ENCODE measurements around the gene GCFC2.
"Not testable (repeated sequence)": the region's sequence is repeated elsewhere in the genome, so short reads cannot be mapped to it uniquely, and the experiment has no call there.

The GCFC2 gene

DNA sequence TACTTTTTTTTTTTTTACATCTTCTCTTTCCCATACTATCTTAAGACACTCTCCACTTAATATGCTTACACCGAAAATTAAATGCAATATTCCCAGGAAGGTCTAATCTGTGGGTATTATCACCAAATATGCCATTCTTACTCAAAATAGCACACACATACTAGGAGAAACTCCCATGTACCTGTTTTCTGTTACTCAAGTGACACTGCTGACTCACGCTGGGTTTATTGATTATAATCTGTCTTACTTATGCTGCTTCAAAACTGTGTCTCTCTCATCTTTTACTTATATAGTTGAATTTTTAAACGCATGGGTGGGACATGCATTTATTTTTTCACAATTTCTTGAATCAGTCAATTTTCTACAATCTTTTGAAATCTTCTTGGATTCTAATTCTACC is 34.3 kb downstream of the GCFC2 start:
- Histone ChIP-seq H3K4me3 (ENCODE audit: low read depth, low read length) (no peak overlapping the region), H3K27me3 (ENCODE audit: control insufficient read depth, insufficient read depth, low read length) (no peaks in the 10 kb centered on the region), H3K4me1 (ENCODE audit: control insufficient read depth, insufficient read depth, low read length) (no peaks in the 10 kb centered on the region), H3K9ac (ENCODE audit: low read depth, low read length) (no peak overlapping the region), H3K9me3 (ENCODE audit: control insufficient read depth, insufficient read depth, low read length) (no peaks in the 10 kb centered on the region), H3K36me3 (ENCODE audit: control insufficient read depth, insufficient read depth, low read length) (no peaks in the 10 kb centered on the region)

GRCh38 chr2:75675908-75676307 is 34.8 kb downstream of the GCFC2 start:
- H3K9me3 ChIP-seq (ENCODE audit: control insufficient read depth, insufficient read depth, low read length): no peaks in the 10 kb centered on the region
- H3K27me3 ChIP-seq (ENCODE audit: control insufficient read depth, insufficient read depth, low read length): no peaks in the 10 kb centered on the region
- H3K4me3 ChIP-seq (ENCODE audit: low read depth, low read length): no peak overlapping the region
- H3K4me1 ChIP-seq (ENCODE audit: control insufficient read depth, insufficient read depth, low read length): no peaks in the 10 kb centered on the region
- H3K9ac ChIP-seq (ENCODE audit: low read depth, low read length): no peak overlapping the region
- no peaks in the 10 kb centered on the region for H3K36me3 ChIP-seq (ENCODE audit: control insufficient read depth, insufficient read depth, low read length)

- H3K36me3 ChIP-seq (ENCODE audit: control insufficient read depth, insufficient read depth, low read length); H3K9ac ChIP-seq (ENCODE audit: low read depth, low read length); H3K4me1 ChIP-seq (ENCODE audit: control insufficient read depth, insufficient read depth, low read length); H3K9me3 ChIP-seq (ENCODE audit: control insufficient read depth, insufficient read depth, low read length); H3K4me3 ChIP-seq (ENCODE audit: low read depth, low read length); H3K27me3 ChIP-seq (ENCODE audit: control insufficient read depth, insufficient read depth, low read length): not testable (repeated sequence)
Measured at GRCh38 chr2:75675423-75675822, 35.3 kb downstream of the GCFC2 start.

DNA sequence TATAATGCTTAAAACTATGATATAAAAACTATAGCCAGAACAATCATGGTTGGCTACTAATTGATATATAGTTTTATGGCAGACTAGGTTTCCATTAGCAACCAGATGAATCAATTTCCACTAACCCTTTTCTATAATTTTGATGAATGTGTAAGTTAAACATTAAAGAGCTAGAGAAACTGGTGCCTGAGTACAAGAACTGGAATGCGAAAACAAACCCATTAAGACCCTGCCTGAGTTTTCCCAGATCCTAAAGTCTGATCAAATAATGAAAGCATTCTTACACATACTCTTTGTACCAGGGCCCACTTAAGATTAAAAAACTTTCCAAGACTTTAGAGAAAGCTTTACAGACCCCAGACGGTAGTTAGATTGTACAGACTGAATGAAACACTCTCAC is 42.8 kb downstream of the GCFC2 start:
- H3K9me3 ChIP-seq (ENCODE audit: control insufficient read depth, insufficient read depth, low read length): no peaks in the 10 kb centered on the region
- H3K36me3 ChIP-seq (ENCODE audit: control insufficient read depth, insufficient read depth, low read length): no peaks in the 10 kb centered on the region

DNA sequence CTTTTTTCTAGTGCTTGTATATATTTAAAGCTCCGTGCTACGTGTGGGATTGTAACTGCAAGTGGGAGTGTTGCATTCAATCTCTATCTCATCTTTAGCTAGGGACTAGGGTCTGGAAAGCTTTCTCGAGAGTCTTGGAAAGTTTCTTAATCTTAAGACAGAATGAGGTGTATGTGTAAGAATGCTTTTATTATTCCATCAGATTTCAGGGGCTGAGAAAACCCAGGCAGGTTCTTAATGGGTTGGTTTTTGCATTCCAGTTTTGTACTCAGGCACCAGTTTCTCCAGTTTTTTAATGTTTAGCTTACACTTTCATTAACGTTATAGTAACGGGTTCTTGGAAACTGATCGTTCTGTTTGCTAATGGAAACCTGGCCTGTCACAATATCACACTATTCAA is 43.8 kb downstream of the GCFC2 start:
- no peaks in the 10 kb centered on the region for H3K36me3 ChIP-seq (ENCODE audit: control insufficient read depth, insufficient read depth, low read length)
- H3K4me3 ChIP-seq (ENCODE audit: low read depth, low read length): no peak overlapping the region
- no peak overlapping the region for H3K9ac ChIP-seq (ENCODE audit: low read depth, low read length)
- H3K4me1 ChIP-seq (ENCODE audit: control insufficient read depth, insufficient read depth, low read length): peaks cover 10% of the 10 kb centered on the region
- no peaks in the 10 kb centered on the region for H3K27me3 ChIP-seq (ENCODE audit: control insufficient read depth, insufficient read depth, low read length)
- H3K9me3 ChIP-seq (ENCODE audit: control insufficient read depth, insufficient read depth, low read length): no peaks in the 10 kb centered on the region

More for the DNA sequence above, 42.8 kb downstream of the GCFC2 start:
- Histone ChIP-seq H3K27me3 (ENCODE audit: control insufficient read depth, insufficient read depth, low read length) (no peaks in the 10 kb centered on the region), H3K4me1 (ENCODE audit: control insufficient read depth, insufficient read depth, low read length) (peaks cover 10% of the 10 kb centered on the region), H3K4me3 (ENCODE audit: low read depth, low read length) (no peak overlapping the region), H3K9ac (ENCODE audit: low read depth, low read length) (no peak overlapping the region)

DNA sequence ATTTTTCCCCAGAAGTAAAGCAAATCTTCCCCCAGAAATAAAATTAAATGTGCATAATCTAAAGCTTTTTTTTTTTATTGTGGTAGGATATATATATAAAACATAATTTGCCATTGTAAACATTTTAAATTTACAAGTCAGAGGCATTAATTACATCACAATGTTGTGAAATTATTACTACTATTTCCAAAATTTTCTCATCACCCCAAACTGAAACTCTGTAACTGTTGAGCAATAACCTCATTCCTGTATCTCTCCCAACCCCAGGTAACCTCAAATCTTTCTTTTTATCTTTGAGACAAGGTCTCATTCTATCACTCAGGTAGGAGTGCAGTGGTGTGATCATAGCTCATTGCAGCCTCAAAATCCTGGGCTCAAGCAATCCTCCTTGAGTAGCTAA is 52.9 kb downstream of the GCFC2 start:
- H3K4me1 ChIP-seq (ENCODE audit: control insufficient read depth, insufficient read depth, low read length): peaks cover 4% of the 10 kb centered on the region
- H3K4me3 ChIP-seq (ENCODE audit: low read depth, low read length): no peak overlapping the region
- peaks cover 12% of the 10 kb centered on the region for H3K36me3 ChIP-seq (ENCODE audit: control insufficient read depth, insufficient read depth, low read length)
- no peaks in the 10 kb centered on the region for H3K9me3 ChIP-seq (ENCODE audit: control insufficient read depth, insufficient read depth, low read length)
- no peaks in the 10 kb centered on the region for H3K27me3 ChIP-seq (ENCODE audit: control insufficient read depth, insufficient read depth, low read length)
- H3K9ac ChIP-seq (ENCODE audit: low read depth, low read length): no peak overlapping the region

GRCh38 chr2:75656563-75656962 is 54.2 kb downstream of the GCFC2 start:
- Histone ChIP-seq H3K4me3 (ENCODE audit: low read depth, low read length) (no peak overlapping the region), H3K9ac (ENCODE audit: low read depth, low read length) (no peak overlapping the region), H3K36me3 (ENCODE audit: control insufficient read depth, insufficient read depth, low read length) (peaks cover 17% of the 10 kb centered on the region), H3K27me3 (ENCODE audit: control insufficient read depth, insufficient read depth, low read length) (no peaks in the 10 kb centered on the region), H3K9me3 (ENCODE audit: control insufficient read depth, insufficient read depth, low read length) (no peaks in the 10 kb centered on the region), H3K4me1 (ENCODE audit: control insufficient read depth, insufficient read depth, low read length) (peaks cover 4% of the 10 kb centered on the region)

DNA sequence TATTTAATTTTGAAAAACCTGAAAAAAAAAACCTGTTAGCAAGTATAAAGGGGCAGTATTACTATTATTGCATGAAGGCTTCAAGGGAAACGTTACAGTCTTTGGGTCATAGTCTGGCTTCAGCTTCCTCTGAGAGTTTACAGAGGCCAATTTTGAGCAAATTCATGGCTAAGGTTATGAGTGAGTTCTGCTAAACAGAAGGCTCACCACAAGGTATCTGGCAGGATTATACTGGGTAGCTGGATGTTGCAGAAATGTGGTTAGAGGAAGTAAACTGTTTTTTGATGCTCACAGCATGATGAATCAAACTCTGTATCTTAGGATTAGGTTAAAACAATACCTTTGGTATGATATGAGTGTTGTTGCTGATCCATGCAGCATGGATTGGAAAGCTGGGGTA is 54.9 kb downstream of the GCFC2 start:
- peaks cover 22% of the 10 kb centered on the region for H3K36me3 ChIP-seq (ENCODE audit: control insufficient read depth, insufficient read depth, low read length)
- no peak overlapping the region for H3K4me3 ChIP-seq (ENCODE audit: low read depth, low read length)
- H3K9ac ChIP-seq (ENCODE audit: low read depth, low read length): no peak overlapping the region
- no peaks in the 10 kb centered on the region for H3K27me3 ChIP-seq (ENCODE audit: control insufficient read depth, insufficient read depth, low read length)
- peaks cover 2% of the 10 kb centered on the region for H3K4me1 ChIP-seq (ENCODE audit: control insufficient read depth, insufficient read depth, low read length)
- H3K9me3 ChIP-seq (ENCODE audit: control insufficient read depth, insufficient read depth, low read length): no peaks in the 10 kb centered on the region

DNA sequence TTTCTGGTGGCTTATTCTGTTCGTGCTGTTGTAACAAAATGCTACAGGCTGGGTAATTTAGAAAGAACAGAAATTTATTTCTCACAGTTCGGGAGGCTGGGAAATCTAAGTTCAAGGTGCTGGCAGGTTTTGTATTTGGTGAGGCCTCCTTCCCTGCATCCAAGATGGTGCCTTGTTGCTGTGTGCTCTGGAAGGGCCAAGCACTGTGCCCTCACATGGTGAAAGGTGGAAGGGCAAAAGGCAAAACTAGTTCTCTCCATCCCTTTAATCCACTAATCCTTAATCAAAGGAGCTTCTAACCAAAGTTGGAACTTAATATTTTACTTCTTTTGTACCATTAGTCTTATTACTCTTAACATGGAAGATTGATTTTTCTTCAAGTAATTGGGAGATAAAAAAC is 56.7 kb downstream of the GCFC2 start:
- H3K36me3 ChIP-seq (ENCODE audit: control insufficient read depth, insufficient read depth, low read length): peaks cover 30% of the 10 kb centered on the region
- H3K9me3 ChIP-seq (ENCODE audit: control insufficient read depth, insufficient read depth, low read length): no peaks in the 10 kb centered on the region
- no peaks in the 10 kb centered on the region for H3K4me1 ChIP-seq (ENCODE audit: control insufficient read depth, insufficient read depth, low read length)
- no peak overlapping the region for H3K9ac ChIP-seq (ENCODE audit: low read depth, low read length)
- no peak overlapping the region for H3K4me3 ChIP-seq (ENCODE audit: low read depth, low read length)
- no peaks in the 10 kb centered on the region for H3K27me3 ChIP-seq (ENCODE audit: control insufficient read depth, insufficient read depth, low read length)

- peaks cover 18% of the 10 kb centered on the region for H3K36me3 ChIP-seq (ENCODE audit: control insufficient read depth, insufficient read depth, low read length)
- peak overlapping the region; percentile 93 for H3K9ac ChIP-seq (ENCODE audit: low read depth, low read length)
- H3K4me1 ChIP-seq (ENCODE audit: control insufficient read depth, insufficient read depth, low read length): peaks cover 2% of the 10 kb centered on the region
- peak overlapping the region; percentile 93 for H3K4me3 ChIP-seq (ENCODE audit: low read depth, low read length)
- H3K9me3 ChIP-seq (ENCODE audit: control insufficient read depth, insufficient read depth, low read length): no peaks in the 10 kb centered on the region
- no peaks in the 10 kb centered on the region for H3K27me3 ChIP-seq (ENCODE audit: control insufficient read depth, insufficient read depth, low read length)
Measured at GRCh38 chr2:75647771-75648170, 62.9 kb downstream of the GCFC2 start.

DNA sequence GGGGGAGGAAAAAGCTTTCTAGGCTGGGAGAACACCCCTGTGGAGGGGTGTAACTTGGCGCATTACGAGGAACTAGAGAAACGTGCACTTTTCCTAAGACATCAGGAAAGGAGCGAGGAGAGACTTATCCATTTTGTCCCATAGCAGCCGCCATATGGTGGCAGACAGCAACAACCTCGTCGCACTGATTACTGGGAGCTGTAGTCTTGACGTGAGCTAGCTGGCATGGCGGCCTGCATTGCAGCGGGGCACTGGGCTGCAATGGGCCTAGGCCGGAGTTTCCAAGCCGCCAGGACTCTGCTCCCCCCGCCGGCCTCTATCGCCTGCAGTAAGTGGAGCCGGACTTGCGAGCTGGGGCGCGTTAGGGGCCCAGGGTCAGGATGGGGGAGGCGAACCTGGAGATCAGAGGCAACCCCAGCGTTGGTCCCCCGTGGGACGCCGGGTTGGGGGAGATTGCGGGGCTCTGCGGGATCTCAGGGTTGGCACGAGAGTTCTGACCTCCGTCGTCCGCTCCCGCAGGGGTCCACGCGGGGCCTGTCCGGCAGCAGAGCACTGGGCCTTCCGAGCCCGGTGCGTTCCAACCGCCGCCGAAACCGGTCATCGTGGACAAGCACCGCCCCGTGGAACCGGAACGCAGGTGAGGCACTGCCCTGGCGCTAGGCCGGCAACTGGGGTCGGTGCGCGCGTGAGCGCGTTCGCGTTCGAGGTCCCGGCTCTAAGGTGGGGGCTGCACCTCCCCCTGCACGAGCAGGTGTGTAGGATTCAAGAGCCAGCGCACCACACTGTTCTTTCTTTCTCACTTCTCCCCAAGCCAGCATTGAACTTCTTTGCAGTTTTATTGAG is 63.9 kb downstream of the GCFC2 start, which contains the start of gene MRPL19:
Gene MRPL19 (plus strand): TSS at position 201 of the 843 bp plus-strand sequence. CDS start 25 bp downstream, at position 226.
- H3K36me3 ChIP-seq (ENCODE audit: control insufficient read depth, insufficient read depth, low read length): peaks cover 13% of the 10 kb centered on the region
- peak within 1 kb of the TSS; percentile 93 for H3K9ac ChIP-seq (ENCODE audit: low read depth, low read length)
- peaks cover 2% of the 10 kb centered on the region for H3K4me1 ChIP-seq (ENCODE audit: control insufficient read depth, insufficient read depth, low read length)
- H3K4me3 ChIP-seq (ENCODE audit: low read depth, low read length): peak within 1 kb of the TSS; percentile 93
- H3K9me3 ChIP-seq (ENCODE audit: control insufficient read depth, insufficient read depth, low read length): no peaks in the 10 kb centered on the region
- no peaks in the 10 kb centered on the region for H3K27me3 ChIP-seq (ENCODE audit: control insufficient read depth, insufficient read depth, low read length)

- H3K4me1 ChIP-seq (ENCODE audit: control insufficient read depth, insufficient read depth, low read length): peaks cover 2% of the 10 kb centered on the region
- peak overlapping the region; percentile 93 for H3K9ac ChIP-seq (ENCODE audit: low read depth, low read length)
- H3K9me3 ChIP-seq (ENCODE audit: control insufficient read depth, insufficient read depth, low read length): no peaks in the 10 kb centered on the region
- H3K27me3 ChIP-seq (ENCODE audit: control insufficient read depth, insufficient read depth, low read length): no peaks in the 10 kb centered on the region
- peaks cover 9% of the 10 kb centered on the region for H3K36me3 ChIP-seq (ENCODE audit: control insufficient read depth, insufficient read depth, low read length)
- peak overlapping the region; percentile 93 for H3K4me3 ChIP-seq (ENCODE audit: low read depth, low read length)
Measured at GRCh38 chr2:75646090-75646582, 64.6 kb downstream of the GCFC2 start.
